Globus pallidus (tissue), 1 donor: Measurements from ENCODE around the gene ADGRA1.
"Not testable (repeated sequence)": the region's sequence is repeated elsewhere in the genome, so short reads cannot be mapped to it uniquely, and the experiment has no call there.

Experiments used
- DNase-seq: peaks from one replicate; pipeline ENCODE4 v3.0.0-alpha.2; 2015; ENCODE audit warnings: low spot score

ADGRA1 gene

DNA sequence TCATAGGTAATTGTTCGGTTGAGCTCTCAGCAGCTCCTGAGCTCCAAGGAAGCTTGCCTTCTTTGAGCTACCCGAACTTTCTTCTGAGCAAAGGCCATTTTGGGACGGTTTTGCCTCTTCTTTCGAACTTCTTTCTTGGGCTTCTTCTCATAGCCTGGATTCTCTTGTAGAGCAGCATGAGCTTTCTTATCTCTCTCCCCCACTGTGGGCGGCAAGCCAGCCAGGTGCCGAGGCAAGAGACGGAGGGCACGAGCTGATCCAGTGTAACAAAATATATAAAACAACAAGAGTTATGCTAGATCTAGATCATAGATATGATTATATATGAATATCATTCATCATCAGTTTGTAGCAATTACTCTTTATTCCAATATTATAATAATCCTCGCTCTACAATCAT, 55.8 kb downstream of the ADGRA1 start:
- DNase-seq = no peak

DNA sequence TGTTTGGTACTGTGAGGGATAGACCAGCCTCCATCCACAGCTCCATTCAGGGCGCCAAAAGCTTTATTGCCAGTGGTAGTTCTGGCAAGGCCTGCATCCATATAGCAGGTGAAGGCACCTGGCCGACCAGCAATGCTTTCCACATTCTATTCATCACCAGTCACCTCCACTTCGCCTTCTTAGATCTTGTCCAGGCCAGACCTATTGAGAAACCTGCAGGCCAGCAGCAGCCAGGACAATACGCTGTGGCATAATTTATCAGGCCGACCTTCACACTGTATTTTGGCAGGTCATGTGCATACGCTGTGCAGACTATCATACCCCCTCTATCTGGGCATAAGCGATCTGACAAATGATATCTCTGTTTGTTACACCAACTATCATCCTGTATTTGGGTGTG, 57.0 kb downstream of the ADGRA1 start:
- DNase-seq = no peak

DNA sequence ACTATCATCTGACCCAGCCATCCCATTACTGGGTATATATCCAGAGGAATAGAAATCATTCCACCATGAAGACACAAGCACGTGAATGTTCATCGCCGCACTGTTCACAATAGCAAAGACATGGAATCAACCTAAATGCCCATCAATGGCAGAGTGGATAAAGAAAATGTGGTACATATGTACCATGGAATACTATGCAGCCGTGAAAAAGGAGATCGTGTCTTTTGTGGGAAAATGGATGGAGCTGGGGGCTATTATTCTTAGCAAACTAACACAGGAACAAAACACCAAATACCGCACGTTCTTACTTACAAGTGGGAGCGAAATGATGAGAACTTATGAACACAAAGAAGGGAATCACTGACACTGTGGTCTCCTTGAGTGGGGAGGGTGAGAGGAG, 62.5 kb downstream of the ADGRA1 start:
- DNase-seq = no peak

DNA sequence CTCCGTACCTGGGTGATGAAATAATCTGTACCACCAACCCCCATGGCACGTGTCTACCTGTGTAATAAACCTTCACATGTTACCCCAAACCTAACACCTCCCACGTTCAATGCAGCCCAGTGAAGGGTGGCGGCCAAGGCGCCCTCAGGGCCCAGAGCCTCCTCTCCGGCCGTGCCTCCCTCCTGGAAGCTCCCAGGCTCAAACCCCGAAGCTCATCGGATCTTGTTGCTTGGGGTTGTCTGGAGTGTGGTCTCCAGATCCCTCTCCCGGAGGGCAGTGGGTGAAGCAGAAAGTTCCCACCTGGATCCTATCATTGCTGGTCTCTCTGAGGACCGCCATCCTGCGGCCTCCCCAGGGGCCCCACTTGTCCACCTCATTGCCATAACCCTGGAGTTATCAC, 62.9 kb downstream of the ADGRA1 start:
- no peak for DNase-seq

DNA sequence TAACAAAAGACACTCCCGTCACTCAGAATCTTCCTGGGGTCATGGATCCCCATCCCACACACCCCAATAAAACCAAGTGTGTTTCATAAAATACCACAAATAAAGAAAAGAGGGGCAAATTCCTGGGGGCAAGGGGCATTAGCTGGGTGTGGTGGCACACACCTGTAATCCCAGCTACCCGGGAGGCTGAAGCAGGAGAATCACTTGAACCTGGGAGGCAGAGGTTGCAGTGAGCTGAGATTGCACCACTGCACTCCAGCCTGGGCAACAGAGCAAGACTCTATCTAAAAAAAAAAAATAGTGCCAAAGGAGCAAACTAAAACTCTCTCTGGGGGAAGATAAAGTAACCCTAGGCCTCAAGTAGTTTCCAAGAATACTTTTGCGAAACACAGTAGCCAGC, 63.3 kb downstream of the ADGRA1 start:
- not testable (repeated sequence) for DNase-seq

DNA sequence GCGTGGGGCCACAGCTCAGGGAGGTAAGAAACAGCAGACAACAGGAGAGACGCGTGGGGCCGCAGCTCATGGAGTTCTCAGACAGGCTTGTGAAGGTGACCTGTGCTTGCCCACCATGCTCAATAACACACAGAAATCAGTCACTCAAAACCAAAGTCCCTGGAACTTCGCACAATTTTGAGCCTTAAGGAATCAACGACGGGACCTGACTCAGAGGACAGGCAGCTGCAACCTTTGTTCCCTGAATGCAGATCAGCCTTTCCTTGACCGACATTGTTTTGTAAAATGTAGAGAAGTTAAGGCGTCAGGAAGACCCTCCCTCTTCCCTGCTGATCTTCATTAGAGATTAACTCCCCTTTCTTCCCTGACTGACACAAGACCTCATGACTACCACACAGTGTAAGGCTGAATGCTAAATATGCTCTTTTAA, 63.8 kb downstream of the ADGRA1 start:
- DNase-seq = no peak

DNA sequence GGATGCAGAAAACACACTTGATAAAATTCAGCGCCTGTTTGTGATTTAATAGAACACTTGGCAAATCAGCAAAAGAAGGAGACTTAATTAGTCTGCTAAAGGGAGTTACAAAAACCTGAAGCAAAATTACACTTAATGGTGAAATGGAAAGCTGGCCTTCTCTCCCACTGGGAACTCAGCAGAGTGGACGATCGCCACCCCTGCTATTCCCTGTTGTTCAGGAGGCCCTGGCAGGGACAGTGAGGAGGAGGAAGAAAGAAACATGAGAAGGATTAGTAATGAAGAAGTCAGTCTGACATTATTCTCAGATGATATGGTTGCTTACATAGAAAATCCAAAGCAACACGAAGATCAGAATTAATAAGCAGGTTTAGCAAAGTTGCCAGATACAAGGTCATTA, 66.7 kb downstream of the ADGRA1 start:
- DNase-seq = no peak

DNA sequence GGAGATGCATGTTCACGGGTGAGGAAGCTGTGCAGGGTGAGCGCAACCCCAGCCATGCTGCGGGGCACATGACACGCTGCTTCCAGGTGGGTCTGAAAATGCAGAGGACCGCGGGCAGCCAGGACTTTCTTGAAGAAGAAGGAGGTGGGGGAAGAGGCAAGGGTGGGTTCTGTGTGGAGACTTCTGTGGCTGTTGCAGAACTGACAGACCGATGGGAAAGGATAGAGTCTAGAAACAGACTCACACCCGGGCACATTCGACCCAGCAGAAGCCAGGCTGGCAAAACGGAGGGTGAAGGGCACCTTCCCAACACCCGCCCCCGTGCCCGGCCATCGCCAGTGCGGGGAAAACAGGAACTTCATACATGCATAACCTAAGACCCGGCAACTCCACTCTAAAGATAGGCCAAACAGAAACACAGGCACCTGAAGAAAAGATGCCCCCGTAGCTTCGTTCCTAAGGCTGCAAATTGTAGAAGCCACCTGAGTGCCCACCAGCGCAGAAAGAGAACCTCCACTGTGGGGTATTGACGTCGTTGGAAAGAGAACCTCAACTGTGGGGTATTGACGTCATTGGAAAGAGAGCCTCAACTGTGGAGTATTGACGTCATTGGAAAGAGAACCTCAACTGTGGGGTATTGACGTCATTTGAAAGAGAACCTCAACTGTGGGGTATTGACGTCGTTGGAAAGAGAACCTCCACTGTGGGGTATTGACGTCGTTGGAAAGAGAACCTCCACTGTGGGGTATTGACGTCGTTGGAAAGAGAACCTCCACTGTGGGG, 67.5 kb downstream of the ADGRA1 start:
- no peak for DNase-seq

DNA sequence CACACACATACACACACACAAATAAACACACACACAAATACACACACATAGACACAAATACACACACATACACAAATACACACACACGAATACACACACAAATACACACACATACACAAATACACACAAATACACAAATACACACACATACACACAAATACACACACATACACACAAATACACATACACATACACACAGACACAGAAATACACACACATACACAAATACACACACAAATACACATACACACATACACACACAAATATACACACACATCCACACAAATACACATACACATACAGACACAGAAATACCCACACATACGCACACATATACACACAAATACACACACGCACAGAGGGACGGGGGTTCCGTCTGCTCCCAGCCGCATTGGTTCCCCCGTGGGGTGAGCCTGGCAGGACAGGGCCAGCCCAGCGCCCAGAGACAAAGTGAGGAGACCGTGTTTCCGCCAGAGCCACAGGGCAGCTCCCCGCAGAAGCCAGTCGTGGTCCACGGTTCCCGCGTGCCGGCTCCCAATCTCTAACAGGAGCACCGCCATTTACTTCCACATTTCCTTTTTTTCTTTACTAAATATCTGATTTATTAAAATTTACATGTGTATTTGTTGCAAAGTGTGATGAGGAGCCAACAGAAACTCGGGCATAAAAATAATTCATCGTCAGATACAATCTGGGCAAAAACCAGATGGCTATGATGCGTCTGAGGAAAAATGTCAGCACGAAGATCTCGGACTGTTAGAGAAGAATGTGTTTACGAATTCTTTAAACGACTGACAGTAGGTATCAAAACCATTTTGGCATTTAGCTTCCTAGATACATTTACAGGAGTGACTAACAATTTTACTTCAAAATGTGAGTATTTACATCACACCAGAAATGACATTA, 69.2 kb downstream of the ADGRA1 start:
- DNase-seq = no peak

DNA sequence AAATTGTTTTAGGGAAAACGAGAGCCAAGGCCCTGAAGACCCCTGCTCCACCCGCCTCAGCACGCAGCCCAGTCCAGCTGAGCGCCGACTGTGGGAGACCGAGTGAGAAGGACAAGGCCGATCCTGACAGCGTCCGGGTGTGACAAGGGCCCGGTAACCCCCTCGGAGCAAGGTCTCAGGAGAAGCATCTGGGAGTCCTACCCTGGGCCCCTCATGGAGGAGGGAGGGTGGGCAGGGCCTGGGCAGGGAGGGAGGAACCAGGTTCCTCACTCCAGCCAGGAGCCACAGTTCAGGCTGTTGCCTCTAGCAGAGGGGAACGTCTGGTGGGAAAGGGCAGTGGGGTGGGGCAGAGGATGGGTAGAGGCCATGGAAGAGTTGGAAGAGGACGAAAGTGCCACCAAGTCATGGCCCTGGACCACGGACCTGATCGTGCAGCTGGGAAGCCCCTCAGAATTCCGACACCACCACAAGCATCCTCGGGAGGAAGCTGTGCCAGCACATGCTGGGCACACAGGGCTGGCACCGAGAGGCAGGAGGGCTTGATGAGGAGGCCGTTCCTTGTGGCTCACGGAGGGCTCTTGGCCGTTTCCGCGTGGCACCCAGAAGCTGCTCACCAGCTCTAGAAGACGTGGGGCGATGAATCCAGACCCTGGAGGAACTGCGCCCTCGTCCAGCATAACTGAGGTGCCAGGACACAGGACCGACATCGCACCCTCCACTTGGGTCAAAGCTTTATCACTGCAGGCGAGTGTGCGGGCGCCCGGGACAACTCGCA, 70.1 kb downstream of the ADGRA1 start:
- DNase-seq = no peak

DNA sequence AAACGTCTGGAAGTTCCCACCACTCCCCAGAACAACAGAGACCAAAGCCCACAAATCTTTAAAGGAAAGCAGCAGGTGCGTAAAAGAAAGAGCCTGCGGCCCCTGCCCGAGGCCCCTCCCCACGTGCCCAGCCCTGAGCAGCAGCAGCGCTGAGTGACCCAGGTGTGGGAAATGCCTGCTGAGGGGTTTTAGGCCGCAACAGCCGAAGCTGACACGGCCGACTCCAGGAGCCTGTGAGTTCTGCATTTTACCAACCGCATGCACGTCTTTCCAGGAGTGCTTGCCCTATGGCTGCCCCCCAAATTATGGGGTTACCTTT, 70.7 kb downstream of the ADGRA1 start:
- no peak for DNase-seq

DNA sequence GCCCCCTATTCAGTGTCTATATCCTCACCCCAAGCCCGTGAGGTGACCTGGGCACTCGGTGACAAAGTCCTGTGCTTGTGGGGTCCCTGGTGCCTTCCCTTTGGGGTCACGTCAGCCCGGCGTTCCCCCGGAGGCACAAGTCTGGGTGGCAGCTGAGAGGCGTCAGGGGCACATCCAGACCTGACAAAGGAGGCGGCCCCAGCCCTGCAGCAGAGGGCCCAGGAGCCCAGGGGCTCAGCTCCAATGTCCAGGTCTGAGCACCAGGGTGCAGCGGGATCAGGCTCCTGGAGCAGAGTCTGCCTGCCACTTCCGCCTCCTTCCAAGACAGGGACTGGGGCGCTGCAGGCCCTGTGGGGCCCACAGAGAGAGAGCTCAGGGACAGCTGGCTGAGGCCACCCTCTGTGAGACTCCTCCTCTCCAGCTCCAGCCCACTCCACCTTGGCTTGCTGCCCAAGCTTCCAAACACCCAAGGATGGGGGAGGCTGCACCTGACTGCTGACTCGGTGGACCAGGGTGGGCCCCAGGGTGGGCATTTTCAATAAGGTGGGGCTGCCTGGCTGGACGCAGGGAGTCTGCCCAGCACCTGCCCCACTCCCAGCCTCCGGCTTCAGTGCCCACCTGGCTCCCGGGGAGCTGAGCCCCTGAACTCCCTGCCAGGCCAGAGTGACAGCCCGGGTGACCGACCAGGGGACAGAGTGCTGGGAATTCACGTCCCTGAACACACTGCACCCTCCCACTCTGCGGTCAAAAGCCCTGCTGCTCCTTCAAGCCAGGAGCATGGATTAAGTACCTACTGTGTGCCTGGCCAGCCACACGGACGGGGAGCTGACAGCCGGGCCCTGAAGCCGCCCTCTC, 71.3 kb downstream of the ADGRA1 start:
- DNase-seq = no peak

DNA sequence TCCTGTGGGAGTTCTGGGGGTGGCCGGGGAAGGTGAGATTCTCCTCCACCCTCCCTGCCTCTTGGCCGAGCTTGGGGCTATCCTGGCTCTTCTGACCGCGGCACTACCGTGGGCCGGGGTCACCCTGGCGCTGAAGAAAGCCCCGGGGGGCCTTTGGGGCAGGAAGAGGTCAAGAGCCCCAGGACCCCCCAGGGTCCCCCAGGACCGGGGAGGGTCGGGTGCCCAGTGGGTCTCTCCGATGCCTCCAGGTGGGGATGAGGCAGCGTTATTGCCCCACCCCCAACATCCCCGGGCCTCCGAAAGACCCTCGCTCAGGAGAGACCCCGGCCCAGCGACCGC, 71.9 kb downstream of the ADGRA1 start:
- no peak for DNase-seq

DNA sequence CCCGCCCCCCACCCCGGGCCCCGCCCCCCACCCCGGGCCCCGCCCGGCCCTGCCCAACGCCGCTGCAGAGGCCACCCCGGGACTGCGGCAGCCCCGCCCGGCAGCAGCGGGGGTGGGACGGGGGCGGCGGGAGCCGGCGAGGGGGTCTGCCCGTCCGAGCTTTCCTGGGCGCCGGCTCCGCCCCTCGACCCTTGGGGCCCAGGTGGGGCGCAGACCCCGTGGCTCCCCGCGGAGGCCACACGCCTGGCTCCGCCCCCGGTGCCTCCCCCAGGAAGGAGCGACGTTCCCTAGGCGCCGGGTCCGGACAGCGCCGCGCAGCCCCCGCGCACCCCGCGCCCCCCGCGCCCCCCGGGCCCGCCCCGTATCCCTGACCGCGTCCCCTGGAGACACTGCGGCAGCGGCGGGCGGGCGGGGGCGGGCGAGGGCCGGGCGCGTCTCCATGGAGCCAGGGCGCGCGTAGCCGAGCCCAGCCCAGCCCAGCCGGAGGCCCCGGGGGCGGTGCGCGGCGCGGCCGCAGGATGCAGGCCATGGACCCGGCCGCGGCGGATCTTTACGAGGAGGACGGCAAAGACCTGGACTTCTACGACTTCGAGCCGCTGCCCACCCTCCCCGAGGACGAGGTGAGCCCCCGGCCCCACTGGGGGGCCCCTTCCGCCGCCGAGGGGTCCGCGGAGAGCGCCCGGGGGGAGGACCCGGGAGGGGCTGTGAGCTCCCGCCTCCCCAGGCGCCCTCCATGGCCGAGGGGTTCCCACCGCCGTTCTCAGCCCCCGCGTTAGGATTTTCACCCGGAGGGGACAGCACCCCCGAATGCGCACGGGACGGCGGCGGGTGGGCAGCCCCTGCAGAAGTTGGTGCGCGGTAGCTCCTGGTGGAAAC, 72.5 kb downstream of the ADGRA1 start, which contains the start of gene KNDC1:
TSS of gene KNDC1 (plus strand) at position 270 of the 876 bp plus-strand sequence. CDS start at position 519, 249 bp downstream.
- no peak for DNase-seq

DNA sequence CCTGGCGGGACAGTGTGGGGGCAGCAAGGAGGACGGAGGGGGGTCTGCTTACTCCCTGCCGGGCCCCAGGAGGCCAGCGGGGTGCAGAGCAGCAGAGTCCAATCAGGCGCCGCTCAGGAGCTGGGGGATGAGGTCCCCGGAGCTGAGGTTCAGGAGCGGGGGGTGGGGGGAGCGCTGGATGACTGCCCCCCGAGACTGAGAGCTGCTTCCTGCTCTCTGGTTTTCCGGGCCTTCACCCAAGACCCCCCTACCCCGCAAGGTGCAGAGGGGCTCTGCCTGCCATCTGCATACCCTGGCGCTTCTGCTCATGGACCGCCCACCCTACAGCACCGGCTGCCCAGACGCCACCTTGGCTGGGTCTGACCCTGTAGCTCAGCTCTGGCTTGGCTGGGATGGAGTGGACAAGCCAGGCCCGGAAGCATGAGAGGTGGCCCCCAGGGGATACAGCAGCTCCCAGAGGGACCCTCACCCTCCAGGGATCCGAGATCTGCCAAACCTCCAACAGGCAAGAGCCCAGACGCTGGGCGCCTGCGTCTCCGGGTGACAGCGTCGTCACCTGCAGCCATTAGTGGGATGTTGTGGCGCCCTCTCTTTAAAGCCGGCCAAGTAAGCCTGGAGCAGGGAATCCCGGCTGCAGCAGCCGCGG, 73.2 kb downstream of the ADGRA1 start:
- DNase-seq = no peak

DNA sequence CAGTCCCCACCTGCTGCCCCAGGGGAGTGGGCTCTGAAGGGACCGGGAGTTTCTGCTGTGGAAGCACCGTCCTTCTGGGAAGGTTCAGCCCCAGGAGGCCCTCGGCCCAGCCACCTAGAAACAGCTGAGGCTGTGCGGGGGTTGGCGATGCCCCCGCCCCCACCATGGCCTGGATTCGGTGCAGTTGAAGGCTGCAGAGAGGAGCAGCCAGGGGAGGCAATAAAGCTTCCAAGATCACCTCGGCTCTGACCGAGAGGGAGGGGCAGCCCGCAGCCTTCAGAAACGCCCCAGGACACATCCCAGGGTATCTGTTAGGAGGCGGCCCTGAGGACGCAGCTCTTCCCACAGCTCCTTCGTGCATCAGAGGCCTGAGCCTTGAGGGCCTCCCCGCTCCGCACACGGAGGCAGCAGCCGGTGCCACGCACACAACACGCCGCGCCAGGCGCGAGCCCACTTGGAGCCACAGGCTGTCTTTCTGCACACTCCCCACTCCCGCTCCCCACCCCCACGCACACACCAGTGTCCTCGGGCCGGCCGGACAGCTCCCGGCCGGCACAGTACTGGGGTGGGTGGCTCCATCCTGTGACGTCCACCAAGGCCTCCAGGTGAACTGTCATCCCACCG, 73.9 kb downstream of the ADGRA1 start:
- no peak for DNase-seq

DNA sequence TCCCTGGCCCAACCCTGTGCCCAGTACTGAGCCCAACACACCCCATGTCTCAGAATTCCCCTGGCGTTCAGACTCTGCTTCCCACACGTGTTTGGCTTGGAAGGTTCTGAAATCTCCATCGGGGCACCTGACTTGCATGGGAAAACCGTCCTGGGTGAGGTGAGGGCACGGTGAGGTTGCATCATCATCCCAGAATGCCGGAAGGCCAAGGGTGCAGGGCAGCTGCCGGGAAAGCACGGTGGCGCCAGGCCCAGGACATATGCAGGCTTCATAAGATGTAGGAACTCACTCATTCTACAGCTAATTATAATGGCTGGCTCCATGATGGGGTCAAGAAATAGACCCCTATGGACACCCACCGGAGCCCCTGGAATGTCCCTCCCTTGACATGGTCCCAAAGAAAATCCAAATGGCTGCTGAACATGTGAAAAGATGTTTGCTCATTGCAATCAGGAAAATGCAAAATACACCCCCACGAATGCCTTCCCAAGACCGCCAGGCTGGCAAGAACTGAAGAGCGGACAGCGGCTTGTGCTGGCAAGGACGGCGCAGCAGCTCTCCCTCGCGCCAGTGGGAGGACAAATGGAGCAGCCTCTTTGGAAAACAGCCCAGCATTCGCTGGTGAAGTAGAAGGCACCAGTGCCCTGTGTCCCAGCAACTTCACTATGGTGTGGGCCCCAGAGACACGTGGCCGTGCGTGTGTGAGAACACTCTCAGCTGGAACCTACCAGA, 74.6 kb downstream of the ADGRA1 start:
- peak; percentile 78 for DNase-seq

DNA sequence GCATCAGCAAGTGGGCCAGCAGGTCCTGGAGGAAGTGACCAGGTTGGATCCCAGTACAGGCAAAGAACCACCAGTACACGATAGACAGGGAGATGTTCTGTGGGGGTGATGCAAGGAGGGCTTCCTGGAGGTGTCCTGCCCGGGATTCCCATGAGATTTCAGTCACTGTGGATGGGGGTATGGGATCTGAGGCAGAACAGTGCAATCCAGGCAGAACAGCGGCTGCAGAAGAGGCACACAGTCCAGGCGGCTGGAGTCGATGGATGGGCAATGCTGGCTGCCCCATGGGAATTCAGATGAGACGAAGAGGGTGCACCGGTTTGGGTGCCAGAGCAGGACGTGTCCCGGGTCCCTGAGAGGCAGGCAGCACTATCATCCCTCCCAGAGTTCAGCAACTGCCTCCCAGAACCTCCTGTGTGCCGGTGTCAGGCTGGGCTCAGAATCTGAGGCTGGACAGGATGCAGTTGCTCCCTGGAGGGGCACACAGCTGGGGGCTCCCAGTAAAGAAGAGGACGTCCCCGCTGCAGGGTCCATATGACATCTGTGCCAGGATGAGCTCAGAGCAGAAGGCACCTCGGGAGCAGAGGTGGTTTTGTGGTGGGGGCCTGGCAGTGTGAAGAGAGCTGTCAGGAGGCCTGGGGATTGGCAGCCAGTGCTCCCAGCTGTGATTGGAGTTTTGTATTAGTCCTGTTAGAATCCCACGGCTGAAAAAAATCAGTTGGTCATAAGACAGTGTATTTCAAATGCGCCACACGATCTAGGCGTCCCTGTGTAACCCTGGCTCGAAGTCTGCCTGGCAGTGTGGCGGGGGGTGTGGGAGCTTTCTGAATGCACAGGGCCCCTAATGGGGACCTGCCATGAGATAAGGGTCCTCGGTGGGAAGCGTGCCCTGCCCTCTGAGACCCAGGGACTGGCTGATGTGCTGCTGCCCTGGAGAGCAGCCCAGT, 75.5 kb downstream of the ADGRA1 start:
- DNase-seq = peak; percentile 59
